Upper lobe of left lung (tissue), 6 donors: ENCODE data around the gene RGS16. TPM values are rescaled to one million over a fixed set of nuclear protein-coding genes. Genes with fewer than 3 reads are reported as not detected.
"Not testable (repeated sequence)": the region's sequence is repeated elsewhere in the genome, so short reads cannot be mapped to it uniquely, and the experiment has no call there.

Experiments used
- ATAC-seq, 2 donors: fragments of 200-7000 bp; cut with Tn5 transposase; one replicate each; pipeline ENCODE4 v1.9.1; 2022; ENCODE audit warnings: mild to moderate bottlenecking in 2 of 2, moderate library complexity in 2 of 2; ENCODE audit not compliant: low FRiP score in 2 of 2
- DNase-seq, 2 donors: peaks; one replicate each; pipeline ENCODE4 v3.0.0-alpha.2; 2019 to 2020
- H3K27ac ChIP-seq, 4 donors: fragments of 200-600 bp; sonication (generic); one replicate each; pipeline ENCODE4 v1.5.1; 2016 to 2019
- H3K27me3 ChIP-seq, 4 donors: fragments of 200-600 bp; sonication (generic); one replicate each; pipeline ENCODE4 v1.5.1; 2017 to 2019
- H3K36me3 ChIP-seq, 4 donors: fragments of 200-600 bp; sonication (generic); one replicate each; pipeline ENCODE4 v1.5.1; 2016 to 2019
- H3K4me1 ChIP-seq, 4 donors: fragments of 200-600 bp; sonication (generic); one replicate each; pipeline ENCODE4 v1.5.1; 2018 to 2019
- H3K4me3 ChIP-seq, 4 donors: fragments of 200-600 bp; sonication (generic); one replicate each; pipeline ENCODE4 v1.5.1; 2017 to 2019; ENCODE audit warnings: mild to moderate bottlenecking in 2 of 4, moderate library complexity in 1 of 4
- H3K9me3 ChIP-seq, 4 donors: fragments of 200-600 bp; sonication (generic); one replicate each; pipeline ENCODE4 v1.5.1; 2018 to 2019
- EP300 ChIP-seq, 4 donors: sonication (generic); formaldehyde crosslinking; IDR thresholded peaks; one replicate each; pipeline ENCODE4 v1.5.1; 2017; ENCODE audit warnings: antibody characterized with exemption in 4 of 4, control low read depth in 2 of 4
- POLR2A ChIP-seq, 4 donors: fragments of 450-650 bp; IDR thresholded peaks; one replicate each; pipeline ENCODE4 v1.5.1; 2016 to 2017; ENCODE audit warnings: antibody characterized with exemption in 4 of 4, mild to moderate bottlenecking in 2 of 4
- POLR2AphosphoS5 ChIP-seq, 2 donors: sonication (generic); formaldehyde crosslinking; IDR thresholded peaks; one replicate each; pipeline ENCODE4 v1.5.1; 2017; ENCODE audit warnings: antibody characterized with exemption in 2 of 2
- WGBS, 2 donors: methylation state at CpG; one replicate each; pipeline ENCODE4 v1.1.5; 2017 to 2018; 5-methylcytosine and 5-hydroxymethylcytosine counted together
- total RNA-seq, 6 donors: library from RNA; depleted of rRNA in 4 of 6; stranded (reverse); fragments of >200 nt in 4 of 6; gene quantifications; one replicate each; pipeline versions ENCODE4 v1.1.0 to v1.2.1, GENCODE V29; 2016 to 2021
- TF ChIP-seq, protein P1 (sequence below), 6 experiments: fragments of 450-650 bp in 4 of 6; fragments of 200-600 bp in 2 of 6; sonication (generic) in 2 of 6; IDR thresholded peaks; one replicate each; pipeline ENCODE4 v1.5.1; 2016 to 2019; ENCODE audit warnings: antibody characterized with exemption in 6 of 6
- donor health status: DM: no; HTN: no; CAD: no; lungs with moderate emphysema.
- donor health status: DM: no; HTN: yes; CAD: no; lungs with severe emphysema.

Gene RGS16
- total RNA-seq, 6 donors from 2014 or later: 3.1 to 27.2 (median 16.2) TPM

DNA sequence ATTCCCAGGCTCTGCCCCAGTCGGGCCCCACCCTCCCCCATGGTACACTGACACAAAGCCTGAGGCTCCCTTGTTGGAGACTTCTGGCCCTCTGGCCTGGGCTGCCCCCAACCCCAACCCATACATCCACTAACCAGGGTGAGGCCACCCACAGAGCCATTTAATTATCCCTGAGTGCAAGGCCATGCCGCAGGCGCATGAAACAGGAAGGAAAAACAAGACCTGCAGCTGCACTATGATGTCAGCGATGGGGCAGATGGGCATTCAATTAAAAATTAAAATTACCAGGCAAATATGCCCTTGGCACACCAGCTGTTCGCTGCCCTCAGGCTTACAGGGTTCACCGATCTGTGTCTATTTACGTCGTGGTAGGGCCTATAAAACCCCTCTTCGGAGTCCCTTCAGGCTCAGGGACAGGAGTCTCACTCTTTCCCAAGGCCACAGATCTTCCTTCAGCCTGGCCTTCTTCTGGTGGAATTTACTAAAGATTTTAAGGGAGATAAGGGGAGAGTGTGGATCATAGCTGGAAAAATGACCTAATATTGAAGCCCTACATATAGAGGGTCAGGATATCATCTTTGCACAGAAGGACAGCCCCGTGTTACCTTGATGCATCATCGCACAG is 29.6 kb upstream of the RGS16 start:
- Histone ChIP-seq H3K27ac (no peak overlapping the region), H3K9me3 (no peaks in the 10 kb centered on the region), H3K36me3 (no peaks in the 10 kb centered on the region), H3K4me1 (peaks cover 0 to 12% (median 7%) of the 10 kb centered on the region in 4 donors), H3K27me3 (no peaks in the 10 kb centered on the region), H3K4me3 (no peak overlapping the region)
- TF ChIP-seq POLR2A (IDR thresholded peaks at IDR 0.05): no peak
- no peak for TF ChIP-seq EP300 (IDR thresholded peaks at IDR 0.05)
- TF ChIP-seq POLR2AphosphoS5 (IDR thresholded peaks at IDR 0.05): no peak
- TF ChIP-seq, protein P1, sequence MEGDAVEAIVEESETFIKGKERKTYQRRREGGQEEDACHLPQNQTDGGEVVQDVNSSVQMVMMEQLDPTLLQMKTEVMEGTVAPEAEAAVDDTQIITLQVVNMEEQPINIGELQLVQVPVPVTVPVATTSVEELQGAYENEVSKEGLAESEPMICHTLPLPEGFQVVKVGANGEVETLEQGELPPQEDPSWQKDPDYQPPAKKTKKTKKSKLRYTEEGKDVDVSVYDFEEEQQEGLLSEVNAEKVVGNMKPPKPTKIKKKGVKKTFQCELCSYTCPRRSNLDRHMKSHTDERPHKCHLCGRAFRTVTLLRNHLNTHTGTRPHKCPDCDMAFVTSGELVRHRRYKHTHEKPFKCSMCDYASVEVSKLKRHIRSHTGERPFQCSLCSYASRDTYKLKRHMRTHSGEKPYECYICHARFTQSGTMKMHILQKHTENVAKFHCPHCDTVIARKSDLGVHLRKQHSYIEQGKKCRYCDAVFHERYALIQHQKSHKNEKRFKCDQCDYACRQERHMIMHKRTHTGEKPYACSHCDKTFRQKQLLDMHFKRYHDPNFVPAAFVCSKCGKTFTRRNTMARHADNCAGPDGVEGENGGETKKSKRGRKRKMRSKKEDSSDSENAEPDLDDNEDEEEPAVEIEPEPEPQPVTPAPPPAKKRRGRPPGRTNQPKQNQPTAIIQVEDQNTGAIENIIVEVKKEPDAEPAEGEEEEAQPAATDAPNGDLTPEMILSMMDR (IDR thresholded peaks at IDR 0.05): no peak
- 82 to 85% methylated on average over 11 of the region's 11 CpGs for WGBS, 2 donors
- ATAC-seq: no peak
- DNase-seq: no peak

DNA sequence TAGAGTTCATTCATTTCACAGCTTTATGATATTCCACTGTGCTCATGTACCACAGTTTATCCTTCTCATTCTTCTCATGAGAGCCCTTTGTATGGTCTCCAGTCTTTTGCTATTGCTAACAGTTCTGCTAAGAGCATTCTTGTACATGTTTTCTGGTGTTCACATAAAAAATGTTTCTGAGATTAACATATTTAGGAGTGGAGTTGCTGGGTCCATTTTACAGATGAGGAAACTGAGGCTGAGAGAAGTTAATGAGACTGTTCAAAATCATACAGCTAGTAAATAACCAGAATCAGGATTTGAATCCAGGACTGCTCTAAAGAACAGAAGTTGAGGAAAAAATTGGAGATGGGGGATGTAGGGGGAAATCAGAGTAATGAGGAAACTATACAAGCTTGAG is 28.8 kb upstream of the RGS16 start:
- ATAC-seq: no peak
- H3K27ac ChIP-seq: no peak overlapping the region
- TF ChIP-seq EP300 (IDR thresholded peaks at IDR 0.05): no peak
- TF ChIP-seq, protein P1 (IDR thresholded peaks at IDR 0.05): no peak
- no peak for TF ChIP-seq POLR2A (IDR thresholded peaks at IDR 0.05)
- TF ChIP-seq POLR2AphosphoS5 (IDR thresholded peaks at IDR 0.05): no peak
- no peak for DNase-seq
- no peaks in the 10 kb centered on the region for H3K9me3 ChIP-seq
- H3K36me3 ChIP-seq: no peaks in the 10 kb centered on the region
- H3K4me1 ChIP-seq: peaks cover 0 to 12% (median 7%) of the 10 kb centered on the region in 4 donors
- no peaks in the 10 kb centered on the region for H3K27me3 ChIP-seq
- H3K4me3 ChIP-seq: no peak overlapping the region

DNA sequence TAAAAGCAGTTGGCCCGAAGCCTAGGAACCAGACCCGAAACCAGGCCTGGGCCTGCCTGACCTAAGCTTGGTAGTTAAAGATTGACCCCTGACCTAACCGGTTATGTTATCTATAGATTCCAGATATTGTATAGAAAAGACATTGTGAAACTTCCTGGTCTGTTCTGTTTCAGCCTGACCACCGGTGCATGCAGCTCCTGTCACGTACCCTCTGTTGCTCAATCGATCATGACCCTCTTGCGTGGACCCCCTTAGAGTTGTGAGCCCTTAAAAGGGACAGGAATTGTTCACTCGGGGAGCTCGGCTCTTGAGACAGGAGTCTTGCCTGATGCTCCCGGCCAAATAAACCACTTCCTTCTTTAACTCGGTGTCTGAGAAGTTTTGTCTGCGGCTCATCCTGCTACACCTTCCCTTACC is 28.3 kb upstream of the RGS16 start:
- not testable (repeated sequence) for ATAC-seq, H3K27me3 ChIP-seq, H3K36me3 ChIP-seq, H3K27ac ChIP-seq, H3K9me3 ChIP-seq, DNase-seq, H3K4me3 ChIP-seq
- peaks cover 0 to 12% (median 7%) of the 10 kb centered on the region in 4 donors for H3K4me1 ChIP-seq
- WGBS, 2 donors: 51 to 56% methylated on average over 12 of the region's 12 CpGs

DNA sequence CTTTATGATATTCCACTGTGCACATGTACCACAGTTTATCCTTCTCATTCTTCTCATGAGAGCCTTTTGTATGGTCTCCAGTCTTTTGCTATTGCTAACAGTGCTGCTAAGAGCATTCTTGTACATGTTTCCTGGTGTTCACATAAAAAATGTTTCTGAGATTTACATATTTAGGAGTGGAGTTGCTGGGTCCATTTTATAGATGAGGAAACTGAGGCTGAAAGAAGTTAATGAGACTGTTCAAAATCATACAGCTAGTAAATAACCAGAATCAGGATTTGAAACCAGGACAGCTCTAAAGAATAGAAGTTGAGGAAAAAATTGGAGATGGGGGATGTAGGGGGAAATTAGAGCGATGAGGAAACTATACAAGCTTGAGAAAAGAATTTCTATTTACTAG is 27.8 kb upstream of the RGS16 start:
- Histone ChIP-seq H3K4me3 (no peak overlapping the region), H3K9me3 (no peaks in the 10 kb centered on the region), H3K36me3 (no peaks in the 10 kb centered on the region), H3K27me3 (no peaks in the 10 kb centered on the region), H3K4me1 (peaks cover 0 to 12% (median 7%) of the 10 kb centered on the region in 4 donors), H3K27ac (no peak overlapping the region)
- WGBS, 2 donors: 59 to 69% methylated on average over 1 of the region's 1 CpG
- DNase-seq (no peak), ATAC-seq (no peak)
- TF ChIP-seq, protein P1 (IDR thresholded peaks at IDR 0.05): no peak
- TF ChIP-seq EP300 (IDR thresholded peaks at IDR 0.05) (no peak), POLR2A (IDR thresholded peaks at IDR 0.05) (no peak), POLR2AphosphoS5 (IDR thresholded peaks at IDR 0.05) (no peak)

DNA sequence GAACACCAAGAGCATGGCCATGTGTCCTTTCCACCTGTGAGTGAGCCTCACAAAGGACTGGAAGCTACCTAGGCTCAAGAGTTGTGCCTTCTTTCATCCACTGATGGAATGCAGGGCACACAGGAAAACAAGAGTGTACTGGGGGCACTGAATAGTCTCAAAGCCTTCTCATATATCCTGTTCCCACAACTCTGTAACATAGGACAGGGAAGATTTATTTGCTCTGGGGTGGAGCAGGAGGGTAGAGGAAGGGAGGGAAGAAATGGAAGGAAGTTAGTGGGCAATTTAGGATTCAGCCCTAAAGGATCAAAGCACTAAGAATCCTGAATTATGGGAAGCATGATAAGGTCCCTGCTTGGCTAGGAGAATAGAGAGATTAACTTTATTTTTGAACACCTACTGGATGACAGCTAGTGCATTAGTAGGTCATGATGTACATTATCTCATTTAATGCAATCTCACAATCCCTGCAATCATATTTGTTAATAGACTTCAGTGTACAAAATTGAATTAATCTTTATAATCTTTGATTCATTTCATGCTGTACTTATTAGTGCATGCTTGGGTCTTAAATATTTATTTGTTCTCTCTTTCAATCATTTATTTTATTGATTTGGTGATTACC is 27.0 kb upstream of the RGS16 start:
- no peak overlapping the region for H3K27ac ChIP-seq
- peaks cover 0 to 12% (median 7%) of the 10 kb centered on the region in 4 donors for H3K4me1 ChIP-seq
- DNase-seq (no peak), ATAC-seq (no peak)
- H3K9me3 ChIP-seq: no peaks in the 10 kb centered on the region
- no peaks in the 10 kb centered on the region for H3K27me3 ChIP-seq
- no peak for TF ChIP-seq POLR2AphosphoS5 (IDR thresholded peaks at IDR 0.05)
- TF ChIP-seq, protein P1 (IDR thresholded peaks at IDR 0.05): no peak
- no peak for TF ChIP-seq EP300 (IDR thresholded peaks at IDR 0.05)
- TF ChIP-seq POLR2A (IDR thresholded peaks at IDR 0.05): no peak
- H3K36me3 ChIP-seq: no peaks in the 10 kb centered on the region
- H3K4me3 ChIP-seq: no peak overlapping the region
